AG10803 (cell line): ENCODE results near the gene NUP85.

ENCODE experiments used
- DNase-seq: peaks from one replicate; pipeline ENCODE4 v3.0.0; 2010; ENCODE audit warnings: low read depth
- H3K4me3 ChIP-seq: 2 replicates; pipeline ENCODE4 v1.5.1; 2011; ENCODE audit warnings: mild to moderate bottlenecking, low read length, control low read depth
- CTCF ChIP-seq: conservative IDR thresholded peaks from 2 replicates; pipeline ENCODE4 v1.5.1; 2011; ENCODE audit warnings: mild to moderate bottlenecking, low read length, control low read depth, inconsistent platforms

The NUP85 gene

GRCh38 chr17:75173526-75173925, 32.0 kb upstream of the NUP85 start:
- TF ChIP-seq CTCF = no peak
- no peak for DNase-seq
- H3K4me3 ChIP-seq = no peak overlapping the region

- no peak overlapping the region for H3K4me3 ChIP-seq
- TF ChIP-seq CTCF = no peak
- DNase-seq = no peak
Observed at GRCh38 chr17:75174996-75175395, 30.5 kb upstream of the NUP85 start.

- no peak for DNase-seq
- H3K4me3 ChIP-seq = no peak overlapping the region
- TF ChIP-seq CTCF = no peak
Observed at GRCh38 chr17:75176625-75177024, 28.9 kb upstream of the NUP85 start.

GRCh38 chr17:75178453-75178852, 27.0 kb upstream of the NUP85 start:
- no peak overlapping the region for H3K4me3 ChIP-seq
- no peak for DNase-seq
- TF ChIP-seq CTCF = no peak

GRCh38 chr17:75181110-75181509, 24.4 kb upstream of the NUP85 start:
- peak overlapping the region; percentile 93 for H3K4me3 ChIP-seq
- no peak for TF ChIP-seq CTCF
- DNase-seq = no peak

GRCh38 chr17:75181608-75182318, 23.7 kb upstream of the NUP85 start:
- no peak for TF ChIP-seq CTCF
- no peak for DNase-seq
- H3K4me3 ChIP-seq = peak overlapping the region; percentile 93

- peak overlapping the region; percentile 93 for H3K4me3 ChIP-seq
- no peak for TF ChIP-seq CTCF
- no peak for DNase-seq
Observed at GRCh38 chr17:75182319-75182568, 23.2 kb upstream of the NUP85 start.
